IMR-90 (cell line): ENCODE measurements around the gene FMNL1. TPM values are rescaled to one million over a fixed set of nuclear protein-coding genes. Genes with fewer than 3 reads are reported as not detected.

Experiments used
- ATAC-seq: fragments of 200-7000 bp; cut with Tn5 transposase; 2 replicates; pipeline ENCODE4 v1.9.1; 2020; ENCODE audit warnings: low read depth, mild to moderate bottlenecking, moderate library complexity
- BruUV-seq: library from RNA; stranded (reverse); fragments of 400-500 nt; replicated peaks from 2 replicates; lab custom pipeline; 2021; lab: Mats Ljungman, UMichigan
- CTCF ChIA-PET: fragments of 300-600 bp; formaldehyde crosslinking; extraction: SDS; loops from one replicate; lab custom pipeline; 2021; ENCODE audit warnings: antibody characterized with exemption; lab: Yijun Ruan, JAX
- POLR2A ChIA-PET: fragments of 300-600 bp; sonication (Branson Sonifier 250); formaldehyde crosslinking; loops from one replicate; lab custom pipeline; 2022; ENCODE audit warnings: antibody characterized with exemption; ENCODE audit not compliant: unreplicated experiment; lab: Charles Lee
- DNase-seq: peaks from one replicate; pipeline ENCODE4 v3.0.0; 2013
- H2AFZ ChIP-seq: replicated peaks from 2 replicates; pipeline ENCODE3; 2013; ENCODE audit warnings: low read length, mild to moderate bottlenecking; ENCODE audit not compliant: poor library complexity
- H2AK5ac ChIP-seq: 2 replicates; pipeline ENCODE4 v1.6.1; 2013; ENCODE audit warnings: low read depth, low read length, inconsistent platforms
- H2AK9ac ChIP-seq: replicated peaks from 2 replicates; pipeline ENCODE3; 2013; ENCODE audit warnings: mild to moderate bottlenecking, low read depth, low read length, moderate library complexity; ENCODE audit not compliant: poor library complexity
- H2BK120ac ChIP-seq: 2 replicates; pipeline ENCODE4 v1.6.1; 2013; ENCODE audit warnings: low read depth, low read length, inconsistent platforms
- H2BK15ac ChIP-seq: 3 replicates; pipeline ENCODE4 v1.6.1; 2013; ENCODE audit warnings: low read depth, low read length, inconsistent platforms
- H2BK20ac ChIP-seq: 2 replicates; pipeline ENCODE4 v1.6.1; 2013; ENCODE audit warnings: low read depth, mild to moderate bottlenecking, inconsistent platforms, low read length, moderate library complexity
- H2BK5ac ChIP-seq: 2 replicates; pipeline ENCODE4 v1.6.1; 2013; ENCODE audit warnings: mild to moderate bottlenecking, low read depth, low read length, inconsistent platforms; ENCODE audit not compliant: poor library complexity, severe bottlenecking
- H3K14ac ChIP-seq: replicated peaks from 2 replicates; pipeline ENCODE4 v1.6.1; 2013; ENCODE audit warnings: low read depth, low read length, inconsistent platforms
- H3K18ac ChIP-seq: 2 replicates; pipeline ENCODE4 v1.6.1; 2013; ENCODE audit warnings: low read depth, low read length, control low read depth
- H3K23ac ChIP-seq: 2 replicates; pipeline ENCODE4 v1.6.1; 2013; ENCODE audit warnings: low read depth, low read length, inconsistent platforms
- H3K27ac ChIP-seq: 2 replicates; pipeline ENCODE4 v1.5.1; 2013; ENCODE audit warnings: mild to moderate bottlenecking, control low read depth, low read length; ENCODE audit not compliant: insufficient read depth
- H3K27me3 ChIP-seq: 2 replicates; pipeline ENCODE4 v1.6.1; 2013; ENCODE audit warnings: low read length; ENCODE audit not compliant: control insufficient read depth, insufficient read depth
- H3K36me3 ChIP-seq: 2 replicates; pipeline ENCODE4 v1.6.1; 2013; ENCODE audit warnings: low read length, mixed read lengths; ENCODE audit not compliant: control insufficient read depth, insufficient read depth
- H3K4ac ChIP-seq: 2 replicates; pipeline ENCODE4 v1.6.1; 2013; ENCODE audit warnings: low read depth, low read length, inconsistent platforms
- H3K4me1 ChIP-seq: 2 replicates; pipeline ENCODE4 v1.6.1; 2013; ENCODE audit warnings: low read length, mixed read lengths; ENCODE audit not compliant: control insufficient read depth, insufficient read depth
- H3K4me2 ChIP-seq: 2 replicates; pipeline ENCODE4 v1.6.1; 2013; ENCODE audit warnings: low read depth, mild to moderate bottlenecking, control low read depth, low read length, moderate library complexity
- H3K4me3 ChIP-seq: 2 replicates; pipeline ENCODE4 v1.5.1; 2013; ENCODE audit warnings: low read depth, mild to moderate bottlenecking, control low read depth, low read length, moderate library complexity; ENCODE audit not compliant: insufficient read depth
- H3K56ac ChIP-seq: 2 replicates; pipeline ENCODE4 v1.6.1; 2013; ENCODE audit warnings: low read length, inconsistent platforms; ENCODE audit not compliant: insufficient read depth; ENCODE audit errors: extremely low read depth
- H3K79me1 ChIP-seq, 2 experiments: 2 replicates each; pipeline ENCODE4 v1.6.1; 2013; ENCODE audit warnings: low read length in 2 of 2, inconsistent platforms in 1 of 2, low read depth in 1 of 2
- H3K9ac ChIP-seq: 2 replicates; pipeline ENCODE4 v1.6.1; 2013; ENCODE audit warnings: low read depth, low read length, control low read depth
- H3K9me1 ChIP-seq: 2 replicates; pipeline ENCODE4 v1.6.1; 2013; ENCODE audit warnings: low read length, inconsistent platforms; ENCODE audit not compliant: insufficient read depth
- H3K9me3 ChIP-seq: 2 replicates; pipeline ENCODE4 v1.6.1; 2013; ENCODE audit warnings: low read length; ENCODE audit not compliant: control insufficient read depth, insufficient read depth
- H4K20me1 ChIP-seq: 2 replicates; pipeline ENCODE4 v1.6.1; 2013; ENCODE audit warnings: low read length, inconsistent platforms; ENCODE audit not compliant: insufficient read depth
- H4K5ac ChIP-seq: 2 replicates; pipeline ENCODE4 v1.6.1; 2013; ENCODE audit warnings: mild to moderate bottlenecking, low read depth, low read length, control low read depth
- H4K8ac ChIP-seq, 2 experiments: 2 replicates each; pipeline ENCODE4 v1.6.1; 2013; ENCODE audit warnings: low read depth in 2 of 2, low read length in 2 of 2, control low read depth in 1 of 2, inconsistent platforms in 1 of 2
- H4K91ac ChIP-seq: 2 replicates; pipeline ENCODE4 v1.6.1; 2013; ENCODE audit warnings: low read depth, low read length, inconsistent platforms; ENCODE audit not compliant: insufficient read depth
- BHLHE40 ChIP-seq: fragments of 150-350 bp; IDR thresholded peaks from 2 replicates; pipeline ENCODE4 v1.6.1; 2016; ENCODE audit warnings: mild to moderate bottlenecking, low read depth, low read length
- POLR2A ChIP-seq: IDR thresholded peaks from 2 replicates; pipeline ENCODE4 v1.6.1; 2012; ENCODE audit warnings: mild to moderate bottlenecking, low read depth, low read length
- RFX5 ChIP-seq: IDR thresholded peaks from 2 replicates; pipeline ENCODE4 v1.8.0; 2012; ENCODE audit warnings: low read depth, mild to moderate bottlenecking, low read length, moderate library complexity
- WGBS, 2 experiments: methylation state at CpG; one replicate each; pipeline versions ENCODE4 v1.1.5 to v1.1.7; 2013; ENCODE audit warnings: missing lambda C conversion rate in 2 of 2; ENCODE audit not compliant: insufficient read length in 1 of 2; ENCODE audit errors: extremely low coverage in 2 of 2; 5-methylcytosine and 5-hydroxymethylcytosine counted together
- dilution Hi-C: fragments of 300-500 bp; cut with HindIII; formaldehyde crosslinking; loops from one replicate; pipeline ENCODE4 v1.14.3; 2018; ENCODE audit warnings: low sequenced_read_pairs; ENCODE audit not compliant: unreplicated experiment
- in situ Hi-C: fragments of 300-500 bp; cut with MboI; formaldehyde crosslinking; loops from 3 replicates; pipeline ENCODE4 v1.14.3; 2019; ENCODE audit warnings: low sequenced_read_pairs, inconsistent platforms, mixed read lengths
- intact Hi-C: fragments of 100-400 bp; cut with micrococcal nuclease; formaldehyde crosslinking; loops from 2 replicates; pipeline ENCODE4 v1.10.0; 2022
- polyA plus RNA-seq, 3 experiments: library from polyadenylated mRNA; depleted of rRNA; stranded (reverse); fragments of >200 nt; gene quantifications; 2 replicates each; pipeline ENCODE4 v1.2.3, GENCODE V29; 2012; ENCODE audit warnings: low replicate concordance in 1 of 3
- total RNA-seq: library from RNA; depleted of rRNA; stranded (reverse); fragments of >200 nt; gene quantifications from 2 replicates; pipeline ENCODE4 v1.2.3, GENCODE V29; 2012
- TF ChIP-seq, protein P1 (sequence below): fragments of 150-350 bp; IDR thresholded peaks from 2 replicates; pipeline ENCODE4 v1.6.1; 2016; ENCODE audit warnings: low read depth, mild to moderate bottlenecking, low read length, moderate library complexity, borderline replicate concordance

Gene FMNL1
- total and polyA plus RNA-seq, 2 of the 4 experiments (the other 2 are of a cell fraction): 0.36 to 2.3 TPM

DNA sequence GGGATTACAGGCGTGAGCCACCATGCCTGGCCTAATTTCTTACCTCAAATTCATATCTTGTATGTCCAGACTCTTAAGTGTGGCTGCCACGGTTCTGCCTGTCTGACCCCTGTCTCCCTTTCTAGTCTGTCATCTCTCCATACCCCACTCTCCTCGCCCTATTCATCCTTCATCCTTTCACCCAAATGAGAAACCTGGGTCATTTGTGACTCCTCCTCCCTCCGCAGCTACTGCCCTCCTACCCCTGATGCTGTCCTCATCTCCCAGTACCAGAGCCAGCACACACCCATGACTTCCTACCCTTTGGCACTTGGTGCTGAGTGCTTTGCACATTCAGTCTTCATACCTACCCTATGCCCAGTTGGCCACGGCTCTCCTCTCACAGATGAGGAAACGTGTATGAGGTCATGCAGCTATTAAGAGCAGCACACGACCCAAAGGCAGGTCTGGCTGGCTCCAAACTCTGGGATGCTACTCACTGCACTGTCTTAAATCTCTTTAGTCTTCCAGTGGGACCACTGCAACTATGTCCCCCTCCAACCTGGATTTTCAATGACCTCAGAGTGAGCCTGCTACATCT lies 38.6 kb downstream of the FMNL1 start:
- no peak overlapping the region for H3K9ac ChIP-seq
- H2AK9ac ChIP-seq: no peak overlapping the region
- H2BK15ac ChIP-seq: no peak overlapping the region
- no peak overlapping the region for H4K5ac ChIP-seq
- H2BK5ac ChIP-seq: no peak overlapping the region
- H3K14ac ChIP-seq: no peak overlapping the region
- H3K4me2 ChIP-seq: no peak overlapping the region
- no peaks in the 10 kb centered on the region for H3K9me3 ChIP-seq
- H3K4me1 ChIP-seq: peaks cover 19% of the 10 kb centered on the region
- no peak overlapping the region for H2BK20ac ChIP-seq
- no peak overlapping the region for H4K8ac ChIP-seq
- ATAC-seq: no peak
- in situ Hi-C loops (no loop called here), dilution Hi-C loops (no loop called here), intact Hi-C loops (no loop called here)
- H2BK120ac ChIP-seq: no peak overlapping the region
- WGBS, 2 experiments: 86 to 100% methylated on average over 1 to 5 of the region's 7 CpGs
- no peaks in the 10 kb centered on the region; a peak in 1 of 4 replicates for H3K79me1 ChIP-seq
- no peak for DNase-seq
- no peak overlapping the region for H3K4me3 ChIP-seq
- H3K23ac ChIP-seq: no peak overlapping the region
- POLR2A ChIA-PET: interaction anchor here (0.6 kb wide), 1 partner anchor 9 kb away, joined by 3 read pairs; no protein-coding TSS in a partner anchor
- BruUV-seq: no TSS peak
- H3K27me3 ChIP-seq: no peaks in the 10 kb centered on the region
- H4K91ac ChIP-seq: no peak overlapping the region
- H2AFZ ChIP-seq: no peak overlapping the region
- H3K4ac ChIP-seq: no peak overlapping the region
- peaks cover 20% of the 10 kb centered on the region for H3K36me3 ChIP-seq
- no peak overlapping the region for H3K56ac ChIP-seq
- CTCF ChIA-PET: no interaction called here
- TF ChIP-seq, protein P1, sequence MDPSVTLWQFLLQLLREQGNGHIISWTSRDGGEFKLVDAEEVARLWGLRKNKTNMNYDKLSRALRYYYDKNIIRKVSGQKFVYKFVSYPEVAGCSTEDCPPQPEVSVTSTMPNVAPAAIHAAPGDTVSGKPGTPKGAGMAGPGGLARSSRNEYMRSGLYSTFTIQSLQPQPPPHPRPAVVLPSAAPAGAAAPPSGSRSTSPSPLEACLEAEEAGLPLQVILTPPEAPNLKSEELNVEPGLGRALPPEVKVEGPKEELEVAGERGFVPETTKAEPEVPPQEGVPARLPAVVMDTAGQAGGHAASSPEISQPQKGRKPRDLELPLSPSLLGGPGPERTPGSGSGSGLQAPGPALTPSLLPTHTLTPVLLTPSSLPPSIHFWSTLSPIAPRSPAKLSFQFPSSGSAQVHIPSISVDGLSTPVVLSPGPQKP: no peak
- TF ChIP-seq RFX5: no peak
- TF ChIP-seq BHLHE40: no peak
- TF ChIP-seq POLR2A: no peak
- H3K27ac ChIP-seq: no peak overlapping the region
- H3K9me1 ChIP-seq: no peaks in the 10 kb centered on the region
- no peak overlapping the region for H2AK5ac ChIP-seq
- H4K20me1 ChIP-seq: peaks cover 3% of the 10 kb centered on the region; the same call in 1 of the 2 replicates
- no peak overlapping the region for H3K18ac ChIP-seq
